HG03159 (cell line): ENCODE measurements around the gene TBKBP1.

Source experiments
- ATAC-seq: cut with Tn5 transposase; IDR thresholded peaks from one replicate; pipeline ENCODE4 v1.9.1; 2021; ENCODE audit warnings: mild to moderate bottlenecking, moderate library complexity; ENCODE audit not compliant: unreplicated experiment

TBKBP1 gene

GRCh38 chr17:47712330-47713023 lies 18.5 kb downstream of the TBKBP1 start:
- ATAC-seq = no peak

GRCh38 chr17:47713980-47714700 lies 20.2 kb downstream of the TBKBP1 start:
- ATAC-seq = no peak

GRCh38 chr17:47714773-47715396 lies 20.9 kb downstream of the TBKBP1 start:
- ATAC-seq = no peak

- no peak for ATAC-seq
These were observed 21.8 kb downstream of the TBKBP1 start for GRCh38 chr17:47715669-47716325.

GRCh38 chr17:47716375-47716774 lies 22.4 kb downstream of the TBKBP1 start:
- no peak for ATAC-seq

GRCh38 chr17:47717261-47717697 lies 23.3 kb downstream of the TBKBP1 start:
- ATAC-seq = no peak

- no peak for ATAC-seq
These were observed 24.1 kb downstream of the TBKBP1 start for GRCh38 chr17:47717979-47718621.

GRCh38 chr17:47718634-47719405 lies 24.9 kb downstream of the TBKBP1 start:
- no peak for ATAC-seq

GRCh38 chr17:47719411-47720152 lies 25.6 kb downstream of the TBKBP1 start:
- no peak for ATAC-seq

- no peak for ATAC-seq
These were observed 26.2 kb downstream of the TBKBP1 start for GRCh38 chr17:47720196-47720595.

- ATAC-seq = no peak
These were observed 27.0 kb downstream of the TBKBP1 start for GRCh38 chr17:47720754-47721533.

GRCh38 chr17:47721725-47722124 lies 27.8 kb downstream of the TBKBP1 start:
- ATAC-seq = no peak

GRCh38 chr17:47724705-47725104 lies 30.7 kb downstream of the TBKBP1 start:
- ATAC-seq = no peak

GRCh38 chr17:47725446-47726111 lies 31.6 kb downstream of the TBKBP1 start:
- ATAC-seq = no peak

- ATAC-seq = no peak
These were observed 33.1 kb downstream of the TBKBP1 start for GRCh38 chr17:47726796-47727703.

GRCh38 chr17:47727704-47728036 lies 33.7 kb downstream of the TBKBP1 start:
- no peak for ATAC-seq

- ATAC-seq = no peak
These were observed 34.4 kb downstream of the TBKBP1 start for GRCh38 chr17:47728214-47728877.
